ENCODE results near the gene MBOAT2. TPM values are rescaled to one million over a fixed set of nuclear protein-coding genes. Genes with fewer than 3 reads are reported as not detected.

The MBOAT2 gene
- polyA plus RNA-seq, 1 donor (not counting 4 experiments of a cell fraction or from before 2014, with no cell fraction given), result 121 TPM

- Histone ChIP-seq H3K9ac (ENCODE audit: control insufficient read depth, extremely low read depth, insufficient read depth, low read length) (no peak overlapping the region), H3K79me2 (ENCODE audit: control insufficient read depth, insufficient read depth, low read length) (peaks cover 98% of the 10 kb centered on the region), H3K4me3 (ENCODE audit: control insufficient read depth in 2 of 3, extremely low read depth in 1 of 3, insufficient read depth in 2 of 3, low read depth in 1 of 3, low read length in 3 of 3) (no peak overlapping the region), H3K4me1 (ENCODE audit: control insufficient read depth, extremely low read depth, insufficient read depth, low read length) (peaks cover 34% of the 10 kb centered on the region), H3K27me3 (ENCODE audit: control insufficient read depth, extremely low read depth, insufficient read depth, low read length) (no peaks in the 10 kb centered on the region), H3K4me2 (ENCODE audit: control insufficient read depth, extremely low read depth, insufficient read depth, low read depth, low read length) (peak overlapping the region; percentile 2), H3K9me3 (ENCODE audit: control insufficient read depth, low read depth, low read length) (no peaks in the 10 kb centered on the region), H4K20me1 (ENCODE audit: control insufficient read depth, extremely low read depth, insufficient read depth, low read length) (peaks cover 5% of the 10 kb centered on the region), H3K27ac (ENCODE audit: control insufficient read depth, insufficient read depth, low read length) (peak overlapping the region; percentile 3), H3K36me3 (ENCODE audit: control insufficient read depth in 2 of 2, extremely low read depth in 1 of 2, insufficient read depth in 2 of 2, low read length in 2 of 2) (no peaks in the 10 kb centered on the region), H3K9me1 (ENCODE audit: control insufficient read depth, extremely low read depth, insufficient read depth, low read length) (peaks cover 4% of the 10 kb centered on the region), H2AFZ (ENCODE audit: control insufficient read depth, low read length) (no peak overlapping the region)
- no peak for FAIRE-seq
- DNase-seq (ENCODE audit: low read depth, low spot score), result no peak
- TF ChIP-seq EZH2 (IDR thresholded peaks at IDR 0.05; ENCODE audit: low read length) (no peak), CTCF (optimal IDR thresholded peaks at IDR 0.05 in 1 of 3, IDR thresholded peaks at IDR 0.05 in 1 of 3, conservative IDR thresholded peaks at IDR 0.05 in 1 of 3; ENCODE audit: extremely low read depth in 1 of 3, insufficient read depth in 2 of 3, low read length in 3 of 3) (no peak)
- dilution Hi-C loops (cut with MboI; ENCODE audit: extremely low pct_ligation_motif_present, low sequenced_read_pairs), result no loop called here
These were observed 19.3 kb downstream of the MBOAT2 start for GRCh38 chr2:8984157-8984556.

GRCh38 chr2:8983571-8983970, 19.9 kb downstream of the MBOAT2 start:
- H3K4me3 ChIP-seq (ENCODE audit: control insufficient read depth in 2 of 3, extremely low read depth in 1 of 3, insufficient read depth in 2 of 3, low read depth in 1 of 3, low read length in 3 of 3), result no peak overlapping the region
- no peaks in the 10 kb centered on the region for H3K36me3 ChIP-seq (ENCODE audit: control insufficient read depth in 2 of 2, extremely low read depth in 1 of 2, insufficient read depth in 2 of 2, low read length in 2 of 2)
- no peak overlapping the region for H2AFZ ChIP-seq (ENCODE audit: control insufficient read depth, low read length)
- peaks cover 4% of the 10 kb centered on the region for H3K9me1 ChIP-seq (ENCODE audit: control insufficient read depth, extremely low read depth, insufficient read depth, low read length)
- peaks cover 99% of the 10 kb centered on the region for H3K79me2 ChIP-seq (ENCODE audit: control insufficient read depth, insufficient read depth, low read length)
- no peak overlapping the region for H3K4me2 ChIP-seq (ENCODE audit: control insufficient read depth, extremely low read depth, insufficient read depth, low read depth, low read length)
- no peak overlapping the region for H3K9ac ChIP-seq (ENCODE audit: control insufficient read depth, extremely low read depth, insufficient read depth, low read length)
- TF ChIP-seq CTCF (optimal IDR thresholded peaks at IDR 0.05 in 1 of 3, IDR thresholded peaks at IDR 0.05 in 1 of 3, conservative IDR thresholded peaks at IDR 0.05 in 1 of 3; ENCODE audit: extremely low read depth in 1 of 3, insufficient read depth in 2 of 3, low read length in 3 of 3) (no peak), EZH2 (IDR thresholded peaks at IDR 0.05; ENCODE audit: low read length) (no peak)
- no peaks in the 10 kb centered on the region for H3K9me3 ChIP-seq (ENCODE audit: control insufficient read depth, low read depth, low read length)
- dilution Hi-C loops (cut with MboI; ENCODE audit: extremely low pct_ligation_motif_present, low sequenced_read_pairs), result no loop called here
- FAIRE-seq, result no peak
- H3K27me3 ChIP-seq (ENCODE audit: control insufficient read depth, extremely low read depth, insufficient read depth, low read length), result no peaks in the 10 kb centered on the region
- peaks cover 34% of the 10 kb centered on the region for H3K4me1 ChIP-seq (ENCODE audit: control insufficient read depth, extremely low read depth, insufficient read depth, low read length)
- peak overlapping the region; percentile 3 for H3K27ac ChIP-seq (ENCODE audit: control insufficient read depth, insufficient read depth, low read length)
- peaks cover 5% of the 10 kb centered on the region for H4K20me1 ChIP-seq (ENCODE audit: control insufficient read depth, extremely low read depth, insufficient read depth, low read length)
- no peak for DNase-seq (ENCODE audit: low read depth, low spot score)

Measured in keratinocyte (primary cell).